H9 (cell line): ENCODE measurements around the gene UROS. TPM values are rescaled to one million over a fixed set of nuclear protein-coding genes. Genes with fewer than 3 reads are reported as not detected.

ENCODE experiments used
- DNase-seq: peaks from one replicate; pipeline ENCODE4 v3.0.0-alpha.2; 2017
- H2AFZ ChIP-seq: one replicate; pipeline ENCODE4 v1.6.1; 2013; ENCODE audit warnings: mild to moderate bottlenecking, low read length, control low read depth, moderate library complexity
- H2AK5ac ChIP-seq: 2 replicates; pipeline ENCODE4 v1.6.1; 2013; ENCODE audit warnings: low read length, control low read depth, mixed read lengths; ENCODE audit not compliant: insufficient read length
- H2BK120ac ChIP-seq: one replicate; pipeline ENCODE4 v1.6.1; 2013; ENCODE audit warnings: low read depth, mild to moderate bottlenecking, low read length, control low read depth, inconsistent platforms; ENCODE audit not compliant: poor library complexity, severe bottlenecking
- H2BK12ac ChIP-seq: 2 replicates; pipeline ENCODE4 v1.6.1; 2013; ENCODE audit warnings: low read length, control low read depth, mixed read lengths, low read depth; ENCODE audit not compliant: insufficient read length
- H2BK15ac ChIP-seq: 2 replicates; pipeline ENCODE4 v1.6.1; 2013; ENCODE audit warnings: low read depth, low read length, control low read depth
- H2BK20ac ChIP-seq: one replicate; pipeline ENCODE4 v1.6.1; 2013; ENCODE audit warnings: low read depth, mild to moderate bottlenecking, low read length, control low read depth, inconsistent platforms; ENCODE audit not compliant: poor library complexity, severe bottlenecking
- H2BK5ac ChIP-seq: 2 replicates; pipeline ENCODE4 v1.6.1; 2013; ENCODE audit warnings: low read length, control low read depth, mixed read lengths; ENCODE audit not compliant: insufficient read length
- H3K14ac ChIP-seq: 2 replicates; pipeline ENCODE4 v1.6.1; 2013; ENCODE audit warnings: low read length, control low read depth; ENCODE audit not compliant: insufficient read depth
- H3K18ac ChIP-seq: 2 replicates; pipeline ENCODE4 v1.6.1; 2013; ENCODE audit warnings: low read depth, mild to moderate bottlenecking, mixed read lengths, low read length, control low read depth; ENCODE audit not compliant: insufficient read length
- H3K23ac ChIP-seq: 2 replicates; pipeline ENCODE4 v1.6.1; 2013; ENCODE audit warnings: low read length, control low read depth, mixed read lengths, low read depth; ENCODE audit not compliant: insufficient read length
- H3K23me2 ChIP-seq: 2 replicates; pipeline ENCODE4 v1.6.1; 2013; ENCODE audit warnings: low read depth, mild to moderate bottlenecking, mixed read lengths, low read length, control low read depth; ENCODE audit not compliant: insufficient read length, poor library complexity, severe bottlenecking
- H3K27ac ChIP-seq: 2 replicates; pipeline ENCODE4 v1.5.1; 2013; ENCODE audit warnings: low read length, control low read depth, mixed read lengths, low read depth; ENCODE audit not compliant: insufficient read length
- H3K27me3 ChIP-seq: 2 replicates; pipeline ENCODE4 v1.6.1; 2013; ENCODE audit warnings: low read length, control low read depth, inconsistent platforms; ENCODE audit not compliant: insufficient read depth
- H3K4ac ChIP-seq: 2 replicates; pipeline ENCODE4 v1.6.1; 2013; ENCODE audit warnings: low read depth, mild to moderate bottlenecking, control low read depth, inconsistent platforms, low read length, moderate library complexity
- H3K4me1 ChIP-seq: 2 replicates; pipeline ENCODE4 v1.6.1; 2013; ENCODE audit warnings: low read length, control low read depth, inconsistent platforms; ENCODE audit not compliant: insufficient read depth
- H3K4me2 ChIP-seq: 2 replicates; pipeline ENCODE4 v1.6.1; 2013; ENCODE audit warnings: low read length, control low read depth, mixed read lengths; ENCODE audit not compliant: insufficient read length, insufficient read depth
- H3K56ac ChIP-seq: 2 replicates; pipeline ENCODE4 v1.6.1; 2013; ENCODE audit warnings: low read depth, mild to moderate bottlenecking, mixed read lengths, low read length, control low read depth; ENCODE audit not compliant: insufficient read length
- H3K79me1 ChIP-seq: 2 replicates; pipeline ENCODE4 v1.6.1; 2013; ENCODE audit warnings: low read depth, mild to moderate bottlenecking, moderate library complexity, low read length, control low read depth, inconsistent platforms; ENCODE audit not compliant: insufficient read depth, poor library complexity, severe bottlenecking
- H3K79me2 ChIP-seq: 2 replicates; pipeline ENCODE4 v1.6.1; 2013; ENCODE audit warnings: low read length, control low read depth, inconsistent platforms; ENCODE audit not compliant: insufficient read depth
- H3K9ac ChIP-seq: 2 replicates; pipeline ENCODE4 v1.6.1; 2013; ENCODE audit warnings: low read length, control low read depth, mixed read lengths; ENCODE audit not compliant: insufficient read length; ENCODE audit errors: extremely low read depth
- H3K9me3 ChIP-seq: one replicate; pipeline ENCODE4 v1.6.1; 2013; ENCODE audit warnings: low read depth, low read length, inconsistent platforms; ENCODE audit not compliant: control insufficient read depth
- H3T11ph ChIP-seq: one replicate; pipeline ENCODE4 v1.6.1; 2013; ENCODE audit warnings: mild to moderate bottlenecking, low read length, control low read depth, inconsistent platforms
- H4K20me1 ChIP-seq: one replicate; pipeline ENCODE4 v1.6.1; 2013; ENCODE audit not compliant: control insufficient read depth, insufficient read length, insufficient read depth
- H4K5ac ChIP-seq: 2 replicates; pipeline ENCODE4 v1.6.1; 2013; ENCODE audit warnings: low read depth, mild to moderate bottlenecking, mixed read lengths, low read length, control low read depth; ENCODE audit not compliant: insufficient read length
- H4K8ac ChIP-seq: replicated peaks from 2 replicates; pipeline ENCODE4 v1.6.1; 2013; ENCODE audit warnings: low read length, control low read depth, mixed read lengths, low read depth; ENCODE audit not compliant: insufficient read length
- H4K91ac ChIP-seq: 2 replicates; pipeline ENCODE4 v1.6.1; 2013; ENCODE audit warnings: low read depth, mild to moderate bottlenecking, moderate library complexity, mixed read lengths, low read length, control low read depth; ENCODE audit not compliant: insufficient read length
- H3K27ac Mint-ChIP-seq, 3 experiments: 2 replicates in 2 of 3; 3 replicates in 1 of 3; pipeline ENCODE4 v1.8.0; 2020 to 2021; ENCODE audit warnings: mixed read lengths in 3 of 3, mild to moderate bottlenecking in 1 of 3, moderate library complexity in 1 of 3
- H3K27me3 Mint-ChIP-seq: 2 replicates; pipeline ENCODE4 v1.8.0; 2021; ENCODE audit warnings: low read depth, mild to moderate bottlenecking, moderate library complexity, mixed read lengths
- H3K36me3 Mint-ChIP-seq, 3 experiments: 2 replicates in 2 of 3; 3 replicates in 1 of 3; pipeline ENCODE4 v1.8.0; 2020 to 2021; ENCODE audit warnings: low read depth in 3 of 3, mixed read lengths in 3 of 3; ENCODE audit not compliant: insufficient read depth in 1 of 3
- H3K4me1 Mint-ChIP-seq, 2 experiments: 2 replicates each; pipeline ENCODE4 v1.8.0; 2020; ENCODE audit warnings: mixed read lengths in 2 of 2
- H3K4me3 Mint-ChIP-seq, 2 experiments: 2 replicates in 1 of 2; 3 replicates in 1 of 2; pipeline ENCODE4 v1.8.0; 2020 to 2021; ENCODE audit warnings: mild to moderate bottlenecking in 2 of 2, mixed read lengths in 2 of 2, moderate library complexity in 1 of 2
- H3K9me3 Mint-ChIP-seq, 2 experiments: 2 replicates in 1 of 2; 3 replicates in 1 of 2; pipeline ENCODE4 v1.8.0; 2020; ENCODE audit warnings: mild to moderate bottlenecking in 2 of 2, mixed read lengths in 2 of 2, moderate library complexity in 1 of 2
- CTCF ChIP-seq: fragments of 200-600 bp; sonication (generic); conservative IDR thresholded peaks from 3 replicates; pipeline ENCODE4 v1.8.0; 2021; ENCODE audit warnings: antibody characterized with exemption, mild to moderate bottlenecking
- WGBS: extraction: QIAGEN DNeasy Blood & Tissue Kit; methylation state at CpG from one replicate; pipeline ENCODE4 v1.1.7; 2013; ENCODE audit warnings: missing lambda C conversion rate, low lambda C conversion rate, mixed read lengths; ENCODE audit not compliant: insufficient read length; ENCODE audit errors: extremely low coverage; 5-methylcytosine and 5-hydroxymethylcytosine counted together
- total RNA-seq: library from RNA; stranded (reverse); gene quantifications from 2 replicates; pipeline ENCODE4 v1.2.1, GENCODE V29; 2021

Gene UROS
- total RNA-seq, 1 experiment from 2014 or later: 42.3 TPM

GRCh38 chr10:125772112-125772863, 50.8 kb downstream of the UROS start:
- H3K14ac ChIP-seq: no peak overlapping the region; the same call in 1 of the 2 replicates
- no peak overlapping the region for H3K4me2 ChIP-seq
- no peak for TF ChIP-seq CTCF
- H4K91ac ChIP-seq: no peak overlapping the region
- no peak overlapping the region for H3K27ac ChIP-seq
- H3K9ac ChIP-seq: no peak overlapping the region
- no peak overlapping the region for H2BK20ac ChIP-seq
- no peaks in the 10 kb centered on the region for H4K20me1 ChIP-seq
- no peak overlapping the region for H2BK15ac ChIP-seq
- no peak overlapping the region for H4K8ac ChIP-seq
- H3K79me1 ChIP-seq: no peaks in the 10 kb centered on the region
- H3K4ac ChIP-seq: no peak overlapping the region
- H3K56ac ChIP-seq: no peak overlapping the region
- H3K79me2 ChIP-seq: no peaks in the 10 kb centered on the region
- H2AK5ac ChIP-seq: no peak overlapping the region
- WGBS: no CpG with 5 or more reads among the region's 28 CpGs
- no peak overlapping the region for H3K23ac ChIP-seq
- no peak overlapping the region for H3T11ph ChIP-seq
- Mint-ChIP-seq H3K36me3 (peaks cover 0 to 2% (median 0%) of the 10 kb centered on the region in 3 experiments; a peak in 1 of 7 replicates), H3K9me3 (no peaks in the 10 kb centered on the region; a peak in 1 of 5 replicates), H3K27ac (0 out of 7 replicates have a peak overlapping the region, but pooled peaks of 1 of the 3 experiments have one; percentile 61), H3K4me1 (no peaks in the 10 kb centered on the region), H3K4me3 (no peak overlapping the region), H3K27me3 (peaks cover 3% of the 10 kb centered on the region)
- H3K4me1 ChIP-seq: no peaks in the 10 kb centered on the region
- H3K27me3 ChIP-seq: no peaks in the 10 kb centered on the region
- H2BK120ac ChIP-seq: no peak overlapping the region
- DNase-seq: no peak
- no peak overlapping the region for H2BK5ac ChIP-seq
- H3K23me2 ChIP-seq: no peaks in the 10 kb centered on the region
- H3K18ac ChIP-seq: no peak overlapping the region
- H2BK12ac ChIP-seq: no peak overlapping the region
- H4K5ac ChIP-seq: no peak overlapping the region
- no peaks in the 10 kb centered on the region for H3K9me3 ChIP-seq
- no peak overlapping the region for H2AFZ ChIP-seq
